Keratinocyte (primary cell): ENCODE data around the gene NEU2.

Experiments
- CTCF ChIP-seq, 3 experiments: IDR thresholded peaks in 1 of 3; conservative IDR thresholded peaks in 1 of 3; optimal IDR thresholded peaks in 1 of 3; 2 replicates in 2 of 3; 3 replicates in 1 of 3; pipeline versions ENCODE3 to v1.5.1; 2011; ENCODE audit warnings: low read length in 3 of 3, mild to moderate bottlenecking in 3 of 3, moderate library complexity in 2 of 3, control low read depth in 1 of 3, inconsistent platforms in 1 of 3; ENCODE audit not compliant: insufficient read depth in 2 of 3; ENCODE audit errors: extremely low read depth in 1 of 3
- EZH2 ChIP-seq: IDR thresholded peaks from one replicate; pipeline ENCODE4 v1.6.1; 2012; ENCODE audit warnings: inconsistent platforms, mild to moderate bottlenecking, low read length, moderate library complexity

GRCh38 chr2:233003658-233004555 lies 28.6 kb upstream of the NEU2 start:
- TF ChIP-seq CTCF (optimal IDR thresholded peaks at IDR 0.05 in 1 of 3, IDR thresholded peaks at IDR 0.05 in 1 of 3, conservative IDR thresholded peaks at IDR 0.05 in 1 of 3; ENCODE audit: extremely low read depth in 1 of 3, insufficient read depth in 2 of 3, low read length in 3 of 3) (no peak), EZH2 (no peak)
